PFSK-1 (cell line): Measurements from ENCODE around the gene INPP5A.

ENCODE experiments used
- FOXP2 ChIP-seq: optimal IDR thresholded peaks from 2 replicates; pipeline ENCODE3; 2011; ENCODE audit warnings: borderline replicate concordance, control low read depth, inconsistent platforms; ENCODE audit not compliant: insufficient read depth; ENCODE audit errors: extremely low read length, extremely low read depth
- POLR2AphosphoS5 ChIP-seq: IDR thresholded peaks from 2 replicates; pipeline ENCODE4 v1.6.1; 2012; ENCODE audit warnings: low read depth, mild to moderate bottlenecking, control low read depth, low read length, moderate library complexity
- REST ChIP-seq, 2 experiments: IDR thresholded peaks; 2 replicates each; pipeline versions ENCODE4 v1.6.1 to v1.8.0; 2011 to 2012; ENCODE audit warnings: low read depth in 2 of 2, low read length in 2 of 2, control low read depth in 1 of 2, inconsistent platforms in 1 of 2, mild to moderate bottlenecking in 1 of 2, moderate library complexity in 1 of 2; ENCODE audit not compliant: insufficient read depth in 1 of 2
- SIN3A ChIP-seq: IDR thresholded peaks from 2 replicates; pipeline ENCODE4 v1.6.1; 2012; ENCODE audit warnings: mild to moderate bottlenecking, low read length, moderate library complexity, borderline replicate concordance; ENCODE audit not compliant: insufficient read depth
- TAF1 ChIP-seq: IDR thresholded peaks from 2 replicates; pipeline ENCODE4 v1.6.1; 2012; ENCODE audit warnings: low read length, control low read depth, borderline replicate concordance; ENCODE audit not compliant: insufficient read depth

Gene INPP5A

GRCh38 chr10:132701846-132702190 is 164.2 kb downstream of the INPP5A start:
- TF ChIP-seq TAF1 (no peak), REST (IDR thresholded peaks at IDR 0.05; ENCODE audit: insufficient read depth in 1 of 2, low read depth in 2 of 2, low read length in 2 of 2) (no peak), POLR2AphosphoS5 (no peak), SIN3A (no peak), FOXP2 (no peak)

GRCh38 chr10:132702601-132703418 is 165.2 kb downstream of the INPP5A start:
- TF ChIP-seq FOXP2 (no peak), POLR2AphosphoS5 (no peak), TAF1 (no peak), REST (IDR thresholded peaks at IDR 0.05; ENCODE audit: insufficient read depth in 1 of 2, low read depth in 2 of 2, low read length in 2 of 2) (no peak), SIN3A (no peak)

GRCh38 chr10:132703419-132704007 is 165.9 kb downstream of the INPP5A start:
- no peak for TF ChIP-seq TAF1
- no peak for TF ChIP-seq FOXP2

- TF ChIP-seq FOXP2 (no peak), POLR2AphosphoS5 (no peak), REST (IDR thresholded peaks at IDR 0.05; ENCODE audit: insufficient read depth in 1 of 2, low read depth in 2 of 2, low read length in 2 of 2) (no peak), SIN3A (no peak), TAF1 (no peak)
Measured at GRCh38 chr10:132704008-132704814, 166.6 kb downstream of the INPP5A start.

- TF ChIP-seq REST (IDR thresholded peaks at IDR 0.05; ENCODE audit: insufficient read depth in 1 of 2, low read depth in 2 of 2, low read length in 2 of 2) (no peak), FOXP2 (no peak), SIN3A (no peak), POLR2AphosphoS5 (no peak), TAF1 (no peak)
Measured at GRCh38 chr10:132705173-132705572, 167.6 kb downstream of the INPP5A start.
